Stimulated activated CD8-positive, alpha-beta memory T cell treated with anti-CD3 and anti-CD28 coated beads, Interleukin-7, amount 100 ng/mL, for 24 hours (primary cell): ENCODE results near the gene TFF2.

Source experiments
- DNase-seq: peaks from one replicate; pipeline ENCODE4 v3.0.0-alpha.2; 2020; ENCODE audit warnings: low read depth

The TFF2 gene

DNA sequence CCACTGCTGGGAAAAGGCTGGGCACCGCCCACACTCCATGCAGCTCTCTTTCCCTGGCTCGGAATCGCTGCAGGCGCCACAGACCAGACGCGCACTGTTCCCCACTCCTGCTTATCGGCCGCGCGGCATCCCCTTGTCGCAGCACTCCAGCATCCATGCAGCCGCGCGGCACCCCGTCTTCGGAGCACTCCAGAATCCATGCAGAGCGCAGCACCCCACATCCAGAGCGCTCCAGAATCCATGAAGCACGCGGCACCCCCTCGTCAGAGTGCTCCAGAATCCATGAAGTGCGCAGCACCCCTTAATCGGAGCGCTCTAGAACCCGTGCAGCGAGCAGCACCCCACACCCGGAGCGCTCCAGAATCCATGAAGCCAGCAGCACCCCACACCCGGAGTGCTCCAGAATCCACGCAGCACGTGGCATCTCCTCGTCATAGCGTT is 45.1 kb downstream of the TFF2 start:
- DNase-seq: no peak

DNA sequence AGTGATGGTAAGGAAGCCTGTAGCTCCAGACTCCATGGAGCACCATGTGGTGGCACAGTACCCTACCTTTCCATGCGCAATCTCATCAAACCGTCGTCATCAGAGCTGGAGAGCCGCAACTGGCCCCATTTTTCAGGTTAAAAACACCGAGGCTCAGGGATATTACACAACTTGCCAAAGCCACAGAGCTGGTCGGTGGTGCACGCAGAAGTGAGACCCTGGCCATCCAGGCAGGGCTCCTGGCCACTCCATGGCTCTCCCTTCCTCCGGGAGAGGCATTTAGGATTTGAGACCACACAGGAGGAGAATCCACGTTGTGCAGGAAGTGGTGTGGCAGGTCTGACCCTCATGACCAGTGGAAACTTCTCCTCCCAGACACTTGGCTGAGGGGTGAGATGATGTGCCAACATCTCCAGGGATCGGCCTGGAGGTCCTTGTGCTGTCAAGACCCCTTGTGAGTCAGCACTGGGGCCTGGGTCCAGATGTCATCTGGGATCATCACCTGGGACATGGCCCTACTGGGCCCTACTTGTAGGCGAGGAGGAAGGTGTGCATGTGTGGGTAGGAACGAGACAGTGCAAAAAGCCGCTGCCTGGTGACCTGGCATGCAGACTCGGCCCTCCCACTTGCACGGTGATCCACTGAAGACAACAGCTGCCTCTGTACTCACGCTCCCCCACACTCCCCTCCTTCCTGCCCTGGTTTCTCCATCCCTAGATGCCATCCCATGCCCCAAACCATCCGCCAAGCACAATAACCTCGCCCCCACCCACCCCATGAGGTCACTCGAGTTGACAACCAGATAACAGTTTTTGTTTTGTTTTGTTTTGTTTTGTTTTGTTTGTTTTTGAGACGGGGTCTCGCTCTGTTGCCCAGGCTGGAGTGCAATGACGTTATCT is 46.0 kb downstream of the TFF2 start:
- DNase-seq: no peak

DNA sequence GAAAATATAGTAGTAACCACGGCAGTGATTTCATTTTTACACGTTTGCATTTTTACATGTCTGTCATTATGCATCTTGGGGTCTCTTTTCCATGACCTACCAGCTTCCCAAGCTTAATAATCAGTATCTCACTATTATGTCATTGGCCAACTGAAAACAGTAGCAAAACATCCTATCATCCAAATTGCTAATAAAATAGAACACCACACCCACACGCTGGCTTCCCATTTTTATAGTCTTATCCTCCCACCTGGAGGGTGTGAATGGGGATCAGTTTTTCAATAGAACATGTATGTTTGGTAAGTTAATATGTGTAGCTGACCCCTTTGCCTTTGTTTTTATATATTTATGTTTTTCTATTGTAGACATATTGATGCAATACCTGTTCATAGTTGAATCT is 47.4 kb downstream of the TFF2 start:
- DNase-seq: no peak

DNA sequence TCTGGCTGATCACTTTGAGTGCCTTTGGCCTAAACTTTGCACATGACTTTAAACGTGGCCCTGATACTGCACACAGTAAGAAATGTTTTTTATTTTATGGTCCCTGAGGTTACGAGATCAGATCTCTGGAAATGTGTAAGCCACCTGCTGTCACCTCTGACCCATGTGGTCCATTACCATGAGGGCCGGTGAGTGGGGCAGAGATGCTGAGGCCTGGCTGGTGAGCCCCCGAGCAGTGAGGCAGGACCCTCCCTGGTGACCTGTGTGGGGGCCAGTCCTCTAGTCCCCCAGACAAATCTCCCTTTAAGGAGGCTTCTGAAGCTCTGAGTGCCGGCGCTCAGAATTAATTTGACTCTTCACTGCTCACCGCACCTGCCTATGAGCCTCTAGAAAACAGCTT is 48.0 kb downstream of the TFF2 start:
- DNase-seq: no peak

DNA sequence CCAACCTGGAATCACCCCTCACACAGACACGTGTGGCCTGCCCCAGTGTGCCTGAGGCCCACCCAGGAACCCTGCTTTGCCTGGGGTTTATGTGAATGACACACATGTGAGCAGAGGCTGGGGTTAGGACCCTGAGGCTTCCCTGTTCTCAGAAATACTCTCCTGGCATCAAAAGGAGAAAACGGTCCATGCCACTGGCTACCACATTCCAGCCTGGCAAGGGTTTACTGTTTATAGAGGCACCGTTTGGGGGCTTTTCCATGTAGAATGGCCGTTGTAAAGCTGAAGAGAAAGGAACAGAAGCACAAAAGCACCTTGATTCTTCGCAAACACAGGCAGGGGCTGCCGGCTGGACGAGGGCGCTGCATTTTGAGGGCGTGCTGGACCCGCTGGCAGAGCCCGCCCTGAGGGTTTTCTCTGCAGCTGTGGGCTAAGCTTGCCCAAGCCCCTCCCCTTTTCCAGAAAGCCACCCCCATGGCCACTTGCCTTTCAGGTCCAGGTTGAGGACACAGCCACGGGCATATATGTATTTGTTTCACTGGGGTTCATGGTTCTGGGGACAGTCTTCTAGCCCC is 48.6 kb downstream of the TFF2 start:
- no peak for DNase-seq

DNA sequence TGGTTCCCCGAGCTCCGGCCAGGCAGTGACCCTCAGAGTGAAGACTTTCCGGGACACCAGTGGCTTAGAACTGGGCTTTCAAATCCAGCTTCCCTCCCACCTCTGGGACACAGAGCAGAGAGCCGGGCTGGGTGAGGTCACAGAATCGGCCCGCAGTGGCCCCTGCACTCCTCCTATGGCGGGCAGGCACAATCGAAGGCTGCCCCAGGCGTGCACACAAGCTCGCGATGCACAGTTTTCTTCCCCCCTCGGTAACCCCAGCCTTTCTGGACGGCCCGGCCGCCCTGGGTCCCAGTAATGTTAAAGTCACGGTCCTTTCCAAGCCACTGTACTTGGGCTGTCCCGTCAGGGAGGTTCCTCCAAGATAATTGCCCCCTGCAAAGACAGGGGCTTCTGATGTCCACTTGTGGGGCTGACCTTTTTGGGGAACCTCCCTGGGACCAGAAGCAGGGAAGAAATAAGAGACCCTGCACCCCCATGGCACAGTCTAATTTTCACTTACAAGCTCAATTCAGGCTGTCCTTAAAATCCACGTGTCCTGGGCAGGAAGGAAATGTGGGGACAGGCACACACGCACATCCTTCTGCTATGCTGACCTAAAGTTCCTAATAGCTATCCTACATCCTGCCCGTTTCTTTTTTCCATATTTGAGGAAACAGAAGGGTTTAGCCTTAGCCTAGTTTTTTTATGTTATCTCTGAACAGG is 49.3 kb downstream of the TFF2 start:
- DNase-seq: no peak

DNA sequence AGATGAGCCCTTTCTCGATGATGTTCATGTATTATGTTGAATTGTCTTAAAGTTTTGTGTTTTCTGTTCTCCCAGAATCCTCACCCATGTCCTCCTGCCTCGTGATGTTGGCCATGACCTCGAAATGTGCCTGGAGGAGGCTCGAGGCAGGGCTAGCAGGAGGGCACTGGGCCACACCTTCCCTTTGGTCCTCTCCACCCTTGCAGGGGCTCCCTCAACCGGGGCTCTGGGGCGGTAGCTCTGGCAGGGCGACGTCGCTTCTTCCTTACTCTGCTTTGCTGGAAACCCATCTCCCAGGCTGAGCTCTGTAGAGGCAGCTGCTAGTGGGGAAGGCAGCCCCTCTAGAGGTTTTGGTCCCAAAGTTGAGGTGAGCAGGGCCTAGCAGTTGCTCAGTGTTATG is 49.8 kb downstream of the TFF2 start:
- no peak for DNase-seq

DNA sequence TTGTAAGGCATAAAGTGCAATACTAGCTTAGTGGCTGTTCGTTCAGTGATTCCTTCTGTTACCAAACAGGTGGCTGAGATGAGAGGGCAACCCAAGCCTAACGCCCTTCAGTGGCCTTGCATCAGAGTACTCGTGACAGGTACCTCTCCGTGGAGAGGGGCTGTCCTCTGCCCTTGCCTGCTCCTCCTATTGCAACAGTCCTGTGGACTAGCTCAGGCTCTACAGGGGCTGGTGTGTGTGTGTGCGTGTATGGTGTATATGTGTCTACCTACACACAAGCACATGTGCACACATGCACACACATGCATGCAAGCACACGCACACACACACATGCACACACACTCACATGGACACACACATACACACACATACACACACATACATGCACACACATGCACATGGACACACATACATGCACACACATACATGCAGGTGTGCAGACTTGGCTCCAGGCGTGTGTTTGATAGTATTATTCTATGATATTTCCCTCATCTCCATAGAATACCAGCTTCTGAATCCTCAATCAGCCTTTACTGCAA is 50.7 kb downstream of the TFF2 start:
- DNase-seq: no peak

DNA sequence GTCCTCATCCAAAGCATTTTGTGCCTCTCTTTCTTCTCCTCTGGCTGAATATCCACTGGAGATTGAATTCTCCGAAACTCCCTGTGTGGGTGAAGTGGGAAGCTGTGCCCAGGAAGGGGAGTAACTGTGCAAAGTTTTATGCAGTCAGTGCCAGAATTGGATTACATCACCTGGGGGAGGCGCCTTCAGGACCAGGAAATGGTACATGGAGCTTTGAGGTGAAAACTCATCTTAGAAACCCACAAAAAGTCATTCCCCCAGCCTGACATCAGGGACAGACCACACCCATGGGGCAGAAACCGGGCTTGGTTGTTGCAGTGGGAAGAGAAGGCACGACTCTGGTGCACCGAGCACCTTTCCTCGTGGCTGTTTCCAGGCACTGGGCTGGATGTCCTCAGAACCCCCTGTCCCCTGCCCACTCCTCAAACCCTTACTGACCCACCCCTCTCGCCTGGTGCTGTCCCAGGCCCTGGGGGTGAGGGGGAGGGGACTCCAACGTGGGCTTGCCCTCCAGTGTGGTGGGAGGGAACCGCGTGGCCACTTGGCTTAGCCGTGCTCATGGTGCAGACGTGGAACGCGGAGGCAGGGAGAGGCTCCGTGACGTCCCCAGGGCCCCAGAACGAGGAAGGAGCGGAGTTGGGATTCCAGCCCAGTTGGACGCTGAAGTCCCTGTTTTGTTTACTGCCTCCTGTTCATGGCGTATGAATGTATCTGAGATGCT is 51.3 kb downstream of the TFF2 start:
- no peak for DNase-seq

DNA sequence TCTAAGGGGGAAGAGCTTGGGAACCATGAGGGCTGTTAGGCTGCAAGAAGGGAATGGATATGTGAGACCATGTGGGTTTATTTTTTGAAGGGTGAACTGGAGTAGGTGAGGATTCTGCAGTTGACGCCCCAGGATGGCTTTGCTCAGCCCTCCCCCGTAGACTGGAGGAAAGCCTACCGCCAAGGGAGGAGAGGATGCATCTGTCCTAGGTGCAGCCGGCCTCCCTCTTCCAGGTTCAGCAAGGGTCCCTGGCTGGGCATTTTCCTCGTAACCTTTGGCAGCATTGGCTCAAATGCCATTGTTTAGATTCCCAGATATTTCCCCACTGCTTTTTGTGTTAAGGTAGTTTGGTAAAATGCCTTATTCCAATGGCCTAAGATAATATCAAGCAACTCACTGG is 52.1 kb downstream of the TFF2 start:
- DNase-seq: no peak

DNA sequence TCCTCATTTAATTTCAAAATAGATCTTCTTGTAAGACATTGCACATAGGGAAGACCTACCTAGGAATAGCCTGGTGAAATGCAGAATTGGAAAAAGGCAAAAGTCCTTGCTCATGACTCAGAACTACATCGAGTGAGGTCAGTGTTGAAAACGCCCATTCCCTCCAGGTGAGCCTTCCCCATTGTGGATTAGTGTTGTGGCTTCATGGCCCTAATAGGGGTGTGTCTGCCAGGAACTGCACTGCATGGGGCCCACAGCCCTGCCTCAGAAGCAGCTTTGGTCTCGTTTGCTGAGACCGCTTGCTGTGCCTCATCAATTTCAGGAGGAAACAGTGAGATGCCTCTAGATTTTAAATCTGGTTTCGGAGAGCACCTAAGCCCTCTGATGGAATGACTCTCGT is 52.6 kb downstream of the TFF2 start:
- DNase-seq: no peak

DNA sequence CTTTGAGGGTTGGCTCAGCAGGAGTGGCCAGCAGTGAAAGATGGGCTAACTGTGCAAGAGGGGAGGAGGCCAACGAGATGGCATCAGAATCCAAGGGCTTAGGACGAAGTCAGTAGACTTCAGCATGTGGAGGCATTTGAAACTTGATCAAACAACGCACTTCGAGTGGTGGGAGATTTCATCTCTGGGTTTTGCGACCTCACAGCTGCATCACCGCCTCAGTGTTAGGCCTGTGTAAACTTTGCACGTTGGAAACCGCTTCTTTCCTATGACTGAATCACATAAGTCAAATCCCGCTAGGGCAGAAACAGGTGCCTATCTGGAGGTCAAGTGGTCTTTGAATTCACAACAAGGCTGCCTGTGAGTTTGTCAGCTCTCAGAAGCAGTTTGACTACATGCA is 53.4 kb downstream of the TFF2 start:
- no peak for DNase-seq

DNA sequence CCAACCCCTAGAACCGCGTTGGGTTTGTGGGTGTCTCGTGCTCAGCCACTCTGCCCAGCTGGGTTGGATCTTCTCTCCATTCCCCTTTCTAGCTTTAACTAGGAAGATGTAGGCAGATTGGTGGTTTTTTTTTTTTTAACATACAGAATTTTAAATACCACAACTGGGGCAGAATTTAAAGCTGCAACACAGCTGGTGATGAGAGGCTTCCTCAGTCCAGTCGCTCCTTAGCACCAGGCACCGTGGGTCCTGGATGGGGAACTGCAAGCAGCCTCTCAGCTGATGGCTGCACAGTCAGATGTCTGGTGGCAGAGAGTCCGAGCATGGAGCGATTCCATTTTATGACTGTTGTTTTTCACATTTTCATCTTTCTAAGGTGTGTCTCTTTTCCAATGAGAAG is 54.3 kb downstream of the TFF2 start:
- DNase-seq: no peak
